NCI-H345 (cell line): ENCODE measurements around the gene COL6A2.
"Not testable (repeated sequence)": the region's sequence is repeated elsewhere in the genome, so short reads cannot be mapped to it uniquely, and the experiment has no call there.

ENCODE experiments used
- DNase-seq: peaks from one replicate; lab custom pipeline; 2025; lab: John Stamatoyannopoulos, UW

Gene COL6A2

DNA sequence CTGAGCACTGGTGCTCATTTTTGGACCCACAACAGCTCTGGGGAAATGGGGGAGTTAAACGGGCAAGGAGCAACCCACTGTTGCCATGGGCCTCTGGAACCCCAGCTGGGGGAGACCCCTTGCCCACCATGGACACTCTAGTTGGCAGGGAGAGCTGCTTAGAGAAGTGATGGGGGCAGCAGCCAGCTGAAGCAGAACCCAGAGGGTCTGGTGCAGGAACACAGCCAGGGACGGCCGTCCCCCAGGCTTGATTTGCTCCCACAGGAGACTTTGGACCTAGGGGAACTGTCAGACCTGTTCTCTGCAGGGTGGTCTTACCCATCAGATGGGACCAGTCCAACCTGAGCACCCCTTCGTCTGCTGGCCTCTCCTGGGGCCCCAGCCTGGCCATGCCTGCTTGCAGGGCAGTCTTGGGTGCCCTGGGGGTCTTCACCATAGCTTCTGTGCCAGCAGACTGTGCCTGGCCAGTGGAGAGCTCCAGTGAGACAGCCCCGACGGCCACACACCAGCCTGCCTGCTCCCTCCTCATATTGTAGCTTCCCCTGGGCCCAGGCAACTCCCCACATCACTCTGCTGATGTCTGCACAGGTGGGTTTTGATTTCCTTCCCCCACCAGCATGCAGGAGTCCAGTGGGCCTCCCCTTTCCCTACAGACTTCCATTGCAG lies 75.1 kb downstream of the COL6A2 start:
- no peak for DNase-seq

GRCh38 chr21:46173573-46173972 lies 75.7 kb downstream of the COL6A2 start:
- no peak for DNase-seq

- not testable (repeated sequence) for DNase-seq
Measured at GRCh38 chr21:46176443-46177129, 78.7 kb downstream of the COL6A2 start.

GRCh38 chr21:46178961-46179360 lies 81.0 kb downstream of the COL6A2 start:
- no peak for DNase-seq
